ENCODE measurements around the gene TMEM237. TPM values are rescaled to one million over a fixed set of nuclear protein-coding genes. Genes with fewer than 3 reads are reported as not detected.

The TMEM237 gene
- total RNA-seq, 1 donor from 2014 or later = 39.1 TPM

DNA sequence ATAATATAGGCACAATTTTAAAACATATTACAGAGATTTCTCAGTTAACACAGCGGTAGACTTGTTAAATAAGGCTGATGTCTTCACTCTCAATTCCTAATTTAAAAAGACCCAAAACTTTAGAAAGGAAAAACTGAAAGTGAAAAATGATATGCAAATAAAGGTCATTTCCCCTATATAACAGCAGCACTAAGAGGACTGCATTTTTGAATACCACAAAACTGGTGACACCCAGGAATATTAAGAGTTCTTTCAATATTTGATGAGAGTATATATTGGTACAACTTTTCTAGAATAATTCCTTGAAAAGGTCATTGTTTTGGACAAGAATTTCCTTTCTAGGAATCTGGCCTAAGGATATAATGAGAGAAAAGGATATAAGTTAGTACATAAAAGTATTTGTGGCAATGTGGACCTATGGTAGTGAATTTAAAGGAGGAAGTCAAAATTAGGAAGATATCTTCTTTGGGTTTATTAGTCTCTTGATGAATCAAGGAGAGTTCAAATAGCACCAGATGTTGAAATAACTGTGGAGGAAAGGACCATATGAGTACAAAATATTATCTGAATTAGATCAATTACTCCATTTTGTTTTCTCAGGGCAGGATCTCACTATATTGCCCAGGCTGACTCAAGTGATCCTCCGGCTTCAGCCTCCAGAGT lies 70.3 kb downstream of the TMEM237 start:
- FAIRE-seq (no peak), DNase-seq (ENCODE audit: low spot score in 2 of 2) (no peak)

Small RNAs within 50 kb of the gene (small RNA-seq; reads per million reads assigned to genes)
- gene RNU6-651P = not detected

Other genes starting within 250 kb of the TMEM237 start
- gene TRAK2, start 192.0 kb downstream of the TMEM237 start, total RNA-seq = 53.8 TPM
- gene STRADB, start 191.8 kb downstream of the TMEM237 start, total RNA-seq = 129 TPM
- gene MPP4, start 55.1 kb upstream of the TMEM237 start, total RNA-seq = under 0.01 TPM
- 57.5 TPM for gene ALS2, start 137.4 kb upstream of the TMEM237 start, total RNA-seq
- gene CDK15, start 163.0 kb upstream of the TMEM237 start, total RNA-seq = 0.82 TPM